ENCODE measurements around the gene SUSD1.

GRCh38 chr9:112028242-112029221, 146.6 kb downstream of the SUSD1 start:
- TF ChIP-seq CTCF (IDR thresholded peaks at IDR 0.05) = no peak
- no peak for TF ChIP-seq EZH2 (IDR thresholded peaks at IDR 0.05; ENCODE audit: borderline replicate concordance, insufficient read depth, low read depth, low read length, poor library complexity, severe bottlenecking)

Data from B cell (primary cell).